ENCODE data around the gene FLT3LG. TPM values are rescaled to one million over a fixed set of nuclear protein-coding genes. Genes with fewer than 3 reads are reported as not detected.

Gene FLT3LG
- total and polyA plus RNA-seq, 9 of the 15 experiments (the other 6 are each of a cell fraction or from before 2014, with no cell fraction given): 0.31 to 6.4 (median 1.1) TPM

- Histone ChIP-seq H3K27me3 (ENCODE audit: control insufficient read depth in 2 of 2, insufficient read depth in 2 of 2, low read length in 2 of 2) (no peaks in the 10 kb centered on the region), H3K36me3 (ENCODE audit: control insufficient read depth, insufficient read depth, low read length) (peaks cover 41% of the 10 kb centered on the region; the same call in 2 of the 3 replicates), H3K9me1 (ENCODE audit: control insufficient read depth, insufficient read depth, low read length) (no peaks in the 10 kb centered on the region), H2AFZ (ENCODE audit: low read depth, low read length) (peak within 1 kb of the TSS; percentile 95), H3K9ac (ENCODE audit: insufficient read depth in 1 of 2, low read depth in 2 of 2, low read length in 2 of 2) (peak within 1 kb of the TSS; percentile 95 to 100), H3K4me1 (replicated peaks in 1 of 2; ENCODE audit: control insufficient read depth in 2 of 2, insufficient read depth in 2 of 2, low read length in 2 of 2) (peaks cover 9 to 44% of the 10 kb centered on the region in 2 experiments; a peak in 4 of 5 replicates), H3K27ac (ENCODE audit: extremely low read depth, low read depth, low read length) (peak within 1 kb of the TSS; percentile 100), H3K4me3 (peak within 1 kb of the TSS; percentile 93), H3K4me2 (ENCODE audit: insufficient read depth, low read length) (peak within 1 kb of the TSS; percentile 96), H3K9me3 (replicated peaks; ENCODE audit: control insufficient read depth, insufficient read depth, low read depth, low read length) (no peaks in the 10 kb centered on the region), H4K20me1 (replicated peaks; ENCODE audit: control insufficient read depth, insufficient read depth, low read length) (no peaks in the 10 kb centered on the region), H3K79me2 (ENCODE audit: control insufficient read depth, insufficient read depth, low read length) (peaks cover 58% of the 10 kb centered on the region)
- FAIRE-seq (peak; percentile 95), ATAC-seq (peak; percentile 95), DNase-seq (ENCODE audit: extremely low read depth in 1 of 4, low spot score in 3 of 4) (peak; percentile 92 to 98 (median 95))
- BruUV-seq (replicated peaks): no TSS peak
- in situ Hi-C loops (cut with MboI): no loop called here
- ChIA-PET POLR2A (interaction anchor here (0.6 to 2.8 kb wide), 12 partner anchors 9 to 578 kb away, joined by 3 to 8 read pairs (median 4); partner anchors contain the start of genes DKKL1 and RPL13A), CTCF (ENCODE audit: low intra/inter-chr PET ratio) (interaction anchor here (0.5 to 0.7 kb wide), 2 partner anchors 125 to 219 kb away, joined by 3 read pairs; no protein-coding TSS in a partner anchor)
- intact Hi-C loops (cut with micrococcal nuclease): no loop called here
- 0% methylated on average over 60 of the region's 66 CpGs for WGBS (ENCODE audit: insufficient coverage, low coverage, missing lambda C conversion rate)
- peak; percentile 94 for TF ChIP-seq PML (IDR thresholded peaks at IDR 0.05; ENCODE audit: low read length)
- TF ChIP-seq CBX3 (IDR thresholded peaks at IDR 0.05; ENCODE audit: borderline replicate concordance in 1 of 2, low read length in 2 of 2): 0 out of 3 replicates have a peak, but pooled peaks of 1 of the 2 experiments have one; percentile 18
- peak; percentile 50 for TF ChIP-seq PKNOX1 (IDR thresholded peaks at IDR 0.05)
- TF ChIP-seq ZNF239 (CRISPR knock-in tag; IDR thresholded peaks at IDR 0.05): no peak
- TF ChIP-seq NFIC (IDR thresholded peaks at IDR 0.05): no peak
- TF ChIP-seq SRSF1 (IDR thresholded peaks at IDR 0.05; ENCODE audit: low read depth, low read length): no peak
- 0 out of 2 replicates have a peak, but pooled peaks have one; percentile 31 for TF ChIP-seq SIN3B (IDR thresholded peaks at IDR 0.05; ENCODE audit: low read depth)
- no peak for TF ChIP-seq CBX2 (IDR thresholded peaks at IDR 0.05; ENCODE audit: insufficient read depth, low read length, poor library complexity, severe bottlenecking)
- TF ChIP-seq, protein P1, sequence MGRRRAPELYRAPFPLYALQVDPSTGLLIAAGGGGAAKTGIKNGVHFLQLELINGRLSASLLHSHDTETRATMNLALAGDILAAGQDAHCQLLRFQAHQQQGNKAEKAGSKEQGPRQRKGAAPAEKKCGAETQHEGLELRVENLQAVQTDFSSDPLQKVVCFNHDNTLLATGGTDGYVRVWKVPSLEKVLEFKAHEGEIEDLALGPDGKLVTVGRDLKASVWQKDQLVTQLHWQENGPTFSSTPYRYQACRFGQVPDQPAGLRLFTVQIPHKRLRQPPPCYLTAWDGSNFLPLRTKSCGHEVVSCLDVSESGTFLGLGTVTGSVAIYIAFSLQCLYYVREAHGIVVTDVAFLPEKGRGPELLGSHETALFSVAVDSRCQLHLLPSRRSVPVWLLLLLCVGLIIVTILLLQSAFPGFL (CRISPR knock-in tag; IDR thresholded peaks at IDR 0.05): no peak
- no peak for TF ChIP-seq CREBBP (IDR thresholded peaks at IDR 0.05; ENCODE audit: low read depth, low read length)
- TF ChIP-seq KLF13 (tag; IDR thresholded peaks at IDR 0.05; ENCODE audit: borderline replicate concordance, low read depth): peak; percentile 74; the same call in 1 of the 2 replicates
- peak; percentile 38; the same call in 1 of the 2 replicates for TF ChIP-seq CBX1 (IDR thresholded peaks at IDR 0.05; ENCODE audit: low read depth)
- TF ChIP-seq NFATC3 (IDR thresholded peaks at IDR 0.05): no peak
- TF ChIP-seq ZNF785 (CRISPR knock-in tag; IDR thresholded peaks at IDR 0.05): no peak
- TF ChIP-seq UBTF (IDR thresholded peaks at IDR 0.05; ENCODE audit: borderline replicate concordance in 1 of 2, low read depth in 2 of 2, low read length in 2 of 2): peak in 1 of 2 experiments; percentile 66; a peak in 1 of 4 replicates
- TF ChIP-seq ZNF436 (CRISPR knock-in tag; IDR thresholded peaks at IDR 0.05): no peak
- 0 out of 2 replicates have a peak, but pooled peaks have one; percentile 33 for TF ChIP-seq PHB (CRISPR knock-in tag; IDR thresholded peaks at IDR 0.05)
- no peak for TF ChIP-seq MAFK (IDR thresholded peaks at IDR 0.05; ENCODE audit: low read length)
Measured at GRCh38 chr19:49453013-49453756, 20.8 kb upstream of the FLT3LG start, which contains the start of gene ALDH16A1. Gene ALDH16A1 (plus strand): TSS chr19:49453225. CDS start chr19:49453332, 107 bp downstream.
